H1 (cell line): ENCODE data around the gene TNFRSF1A. TPM values are rescaled to one million over a fixed set of nuclear protein-coding genes. Genes with fewer than 3 reads are reported as not detected.

Experiments used
- BRCA1 ChIP-seq: IDR thresholded peaks from 2 replicates; pipeline ENCODE4 v1.6.1; 2012; ENCODE audit warnings: low read depth, low read length, improper control_type of control experiment
- CTCF ChIP-seq, 3 experiments: IDR thresholded peaks; 1 replicate in 2 of 3; 2 replicates in 1 of 3; pipeline versions ENCODE4 v1.5.1 to v1.6.1; 2011; ENCODE audit warnings: low read length in 3 of 3, mild to moderate bottlenecking in 3 of 3, inconsistent platforms in 2 of 3, low read depth in 1 of 3, moderate library complexity in 1 of 3; ENCODE audit not compliant: insufficient read depth in 1 of 3; ENCODE audit errors: control extremely low read depth in 1 of 3
- HDAC6 ChIP-seq: IDR thresholded peaks from one replicate; pipeline ENCODE4 v1.7.1; 2012; ENCODE audit warnings: low read depth, mild to moderate bottlenecking, inconsistent platforms, low read length, moderate library complexity
- polyA plus RNA-seq, 7 experiments: library from polyadenylated mRNA; depleted of rRNA in 3 of 7; stranded (reverse) in 5 of 7; unstranded in 2 of 7; fragments of >200 nt in 5 of 7; fragments of 200-250 nt in 2 of 7; gene quantifications; 1 replicate in 5 of 7; 2 replicates in 1 of 7; 4 replicates in 1 of 7; pipeline versions ENCODE4 v1.2.1 to v1.2.3, GENCODE V29; 2011 to 2013; ENCODE audit warnings: missing spikeins in 2 of 7, mixed read lengths in 2 of 7
- total RNA-seq: library from RNA; stranded (reverse); fragmentation: NEBNext Ultra II Directional; extraction: Animal tissue kit (Norgen Biotek cat#: 25700); gene quantifications from 2 replicates; pipeline ENCODE4 v1.2.1, GENCODE V29; 2021

Gene TNFRSF1A
- total and polyA plus RNA-seq, 2 of the 8 experiments (the other 6 are each of a cell fraction or from before 2014, with no cell fraction given): 28.7 to 42.1 TPM

- no peak for TF ChIP-seq CTCF (IDR thresholded peaks at IDR 0.05; ENCODE audit: control extremely low read depth in 1 of 3, insufficient read depth in 1 of 3, low read depth in 1 of 3, low read length in 3 of 3)
- no peak for TF ChIP-seq BRCA1
- TF ChIP-seq HDAC6: no peak
These were observed 33.6 kb upstream of the TNFRSF1A start, which contains the start of gene SCNN1A (continued) for GRCh38 chr12:6375269-6376078.
